ENCODE data around the gene UBE2A.

GRCh38 chrX:119604766-119605463, 30.6 kb downstream of the UBE2A start:
- TF ChIP-seq EP300 (conservative IDR thresholded peaks at IDR 0.05; ENCODE audit: poor library complexity, severe bottlenecking) (no peak), MXI1 (conservative IDR thresholded peaks at IDR 0.05; ENCODE audit: poor library complexity, severe bottlenecking) (no peak), POLR2AphosphoS5 (IDR thresholded peaks at IDR 0.05) (no peak)

Data from neural cell (in vitro differentiated cells).